ENCODE measurements around the gene SUCO.

The SUCO gene

DNA sequence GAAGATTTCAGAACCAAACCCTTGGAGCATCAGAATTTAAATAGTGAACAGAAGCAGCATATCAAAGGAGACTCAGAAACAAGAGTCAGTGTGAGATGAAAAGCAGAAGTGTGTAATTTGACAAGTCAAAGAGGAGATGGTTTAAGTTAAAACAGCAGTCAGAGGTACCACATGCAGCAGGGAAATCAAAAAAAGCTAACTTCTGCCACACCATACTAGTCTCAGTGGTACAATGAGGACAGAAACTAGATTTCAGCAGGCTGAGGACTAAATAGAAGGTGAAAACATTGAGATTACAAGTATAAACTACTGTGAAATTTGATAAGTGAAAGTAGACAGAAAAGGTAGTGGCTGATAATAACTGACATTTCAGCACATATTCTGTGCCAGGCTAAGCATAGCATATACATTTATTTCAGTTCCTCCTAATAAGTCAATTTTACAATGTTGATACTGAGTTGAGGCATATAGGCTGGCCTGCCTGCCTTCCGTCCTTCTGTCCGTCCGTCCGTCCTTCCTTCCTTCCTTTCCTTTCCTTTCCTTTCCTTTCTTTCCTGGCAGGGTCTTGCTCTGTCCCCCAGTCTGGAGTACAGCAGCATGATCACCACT lies 12.6 kb downstream of the SUCO start:
- TF ChIP-seq, protein P1, sequence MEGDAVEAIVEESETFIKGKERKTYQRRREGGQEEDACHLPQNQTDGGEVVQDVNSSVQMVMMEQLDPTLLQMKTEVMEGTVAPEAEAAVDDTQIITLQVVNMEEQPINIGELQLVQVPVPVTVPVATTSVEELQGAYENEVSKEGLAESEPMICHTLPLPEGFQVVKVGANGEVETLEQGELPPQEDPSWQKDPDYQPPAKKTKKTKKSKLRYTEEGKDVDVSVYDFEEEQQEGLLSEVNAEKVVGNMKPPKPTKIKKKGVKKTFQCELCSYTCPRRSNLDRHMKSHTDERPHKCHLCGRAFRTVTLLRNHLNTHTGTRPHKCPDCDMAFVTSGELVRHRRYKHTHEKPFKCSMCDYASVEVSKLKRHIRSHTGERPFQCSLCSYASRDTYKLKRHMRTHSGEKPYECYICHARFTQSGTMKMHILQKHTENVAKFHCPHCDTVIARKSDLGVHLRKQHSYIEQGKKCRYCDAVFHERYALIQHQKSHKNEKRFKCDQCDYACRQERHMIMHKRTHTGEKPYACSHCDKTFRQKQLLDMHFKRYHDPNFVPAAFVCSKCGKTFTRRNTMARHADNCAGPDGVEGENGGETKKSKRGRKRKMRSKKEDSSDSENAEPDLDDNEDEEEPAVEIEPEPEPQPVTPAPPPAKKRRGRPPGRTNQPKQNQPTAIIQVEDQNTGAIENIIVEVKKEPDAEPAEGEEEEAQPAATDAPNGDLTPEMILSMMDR (IDR thresholded peaks at IDR 0.05; ENCODE audit: low read depth, low read length) = no peak
- H3K4me3 ChIP-seq (ENCODE audit: low read depth, low read length) = no peak overlapping the region

DNA sequence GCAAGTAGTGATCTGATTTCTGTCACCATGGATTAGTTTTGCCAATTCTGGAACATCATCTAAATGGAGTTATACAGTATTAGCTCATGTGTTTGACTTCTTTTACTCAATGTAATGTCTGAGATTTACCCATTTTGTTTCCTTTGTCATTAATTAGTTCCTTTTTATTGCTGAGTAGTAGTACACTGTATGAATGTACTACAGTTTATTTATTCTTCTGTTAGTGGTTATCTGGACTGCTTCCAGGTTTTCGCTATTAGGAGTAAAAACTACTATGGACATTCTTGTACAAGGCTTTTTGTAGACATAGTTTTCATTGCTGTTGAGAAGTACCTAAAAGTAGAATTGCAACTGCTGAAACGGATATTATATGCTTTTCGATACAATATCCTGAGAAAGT lies 14.1 kb downstream of the SUCO start:
- H3K4me3 ChIP-seq (ENCODE audit: low read depth, low read length) = no peak overlapping the region
- TF ChIP-seq, protein P1 (IDR thresholded peaks at IDR 0.05; ENCODE audit: low read depth, low read length) = no peak

DNA sequence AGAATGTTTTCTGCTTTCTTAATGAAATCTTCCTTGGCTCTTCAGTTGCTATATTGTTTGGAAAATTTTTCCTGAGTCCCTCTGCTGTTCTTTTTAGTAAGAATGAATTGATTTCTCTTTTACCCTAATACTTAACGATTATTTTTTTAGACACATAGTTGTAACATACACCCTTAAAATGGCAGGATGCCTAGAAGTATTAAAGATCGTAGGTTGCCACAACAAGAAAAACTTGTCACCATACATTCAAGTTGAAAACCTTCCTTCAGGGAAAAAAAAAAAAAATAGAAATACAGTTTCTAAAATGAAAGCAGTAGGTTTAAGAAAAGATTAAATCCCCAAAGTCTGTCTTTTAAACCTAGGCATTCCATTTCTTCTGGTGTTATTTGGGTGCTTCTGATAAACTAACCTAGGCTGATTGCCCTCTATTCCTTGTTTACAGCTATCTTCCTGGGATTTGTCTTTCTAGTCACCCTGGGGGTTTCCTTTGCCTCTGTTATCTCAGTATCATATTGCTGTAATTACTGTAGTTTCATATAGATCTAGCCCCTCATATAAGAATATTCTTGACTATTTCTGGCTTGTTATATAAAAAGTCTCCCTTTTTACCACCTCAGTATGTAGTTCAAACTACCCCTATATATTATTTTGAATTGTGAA lies 16.8 kb downstream of the SUCO start:
- TF ChIP-seq, protein P1 (IDR thresholded peaks at IDR 0.05; ENCODE audit: low read depth, low read length) = no peak
- no peak overlapping the region for H3K4me3 ChIP-seq (ENCODE audit: low read depth, low read length)

DNA sequence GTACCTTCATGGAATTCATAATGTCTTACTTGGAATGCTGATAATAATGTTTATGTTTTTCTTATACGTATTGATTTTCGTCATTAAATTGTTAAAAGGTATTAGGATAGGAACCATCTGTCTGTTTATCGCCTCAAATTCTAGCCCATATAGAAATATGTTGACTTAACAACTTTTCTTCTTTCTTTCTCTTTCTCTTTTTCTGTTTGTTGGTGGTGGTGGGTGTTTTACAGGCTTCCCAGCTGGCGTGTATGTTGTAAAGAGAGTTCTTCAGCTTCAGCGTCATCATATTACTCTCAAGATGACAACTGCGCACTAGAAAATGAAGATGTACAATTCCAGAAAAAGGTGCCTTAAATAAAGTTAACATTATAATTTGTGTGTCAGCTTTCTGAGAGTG lies 18.3 kb downstream of the SUCO start:
- TF ChIP-seq, protein P1 (IDR thresholded peaks at IDR 0.05; ENCODE audit: low read depth, low read length) = no peak
- H3K4me3 ChIP-seq (ENCODE audit: low read depth, low read length) = no peak overlapping the region

DNA sequence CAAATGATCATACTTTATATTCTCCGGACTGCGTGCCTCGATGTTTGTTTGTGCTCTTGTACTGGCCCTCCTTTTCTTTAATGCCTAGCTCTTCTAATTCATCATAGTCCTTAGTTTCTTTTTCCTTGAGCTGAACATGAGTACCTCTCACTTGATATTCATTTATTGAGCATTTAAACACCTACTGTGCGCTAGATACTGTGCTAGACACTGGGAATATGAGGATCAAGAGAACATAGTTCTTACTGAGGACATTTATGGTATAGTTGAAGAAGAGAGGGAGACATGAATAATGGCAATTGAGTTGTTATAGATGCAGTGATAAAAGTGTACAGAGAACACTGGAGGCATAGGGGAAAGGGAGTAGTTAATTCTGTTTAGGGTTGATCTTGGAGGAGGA lies 22.0 kb downstream of the SUCO start:
- TF ChIP-seq, protein P1 (IDR thresholded peaks at IDR 0.05; ENCODE audit: low read depth, low read length) = no peak
- H3K4me3 ChIP-seq (ENCODE audit: low read depth, low read length) = no peak overlapping the region

DNA sequence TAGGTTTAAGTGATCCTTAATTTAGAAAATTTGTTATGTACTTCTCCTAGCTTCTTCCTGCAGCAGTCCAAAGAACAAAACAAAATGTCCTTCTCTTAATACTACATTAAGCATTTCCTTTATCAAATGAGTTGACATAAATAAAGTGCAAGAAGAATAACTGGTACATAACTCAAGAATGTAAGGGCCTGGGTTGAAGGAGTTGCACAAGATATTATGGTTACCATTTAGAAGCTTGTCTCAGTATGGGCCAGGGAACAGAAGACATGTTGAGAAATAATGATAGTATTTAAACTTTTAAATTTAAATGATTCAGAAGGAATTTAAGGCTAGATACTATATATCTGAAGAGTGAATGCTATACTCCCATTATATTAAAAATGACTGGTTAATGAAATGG lies 23.5 kb downstream of the SUCO start:
- TF ChIP-seq, protein P1 (IDR thresholded peaks at IDR 0.05; ENCODE audit: low read depth, low read length) = no peak
- no peak overlapping the region for H3K4me3 ChIP-seq (ENCODE audit: low read depth, low read length)

DNA sequence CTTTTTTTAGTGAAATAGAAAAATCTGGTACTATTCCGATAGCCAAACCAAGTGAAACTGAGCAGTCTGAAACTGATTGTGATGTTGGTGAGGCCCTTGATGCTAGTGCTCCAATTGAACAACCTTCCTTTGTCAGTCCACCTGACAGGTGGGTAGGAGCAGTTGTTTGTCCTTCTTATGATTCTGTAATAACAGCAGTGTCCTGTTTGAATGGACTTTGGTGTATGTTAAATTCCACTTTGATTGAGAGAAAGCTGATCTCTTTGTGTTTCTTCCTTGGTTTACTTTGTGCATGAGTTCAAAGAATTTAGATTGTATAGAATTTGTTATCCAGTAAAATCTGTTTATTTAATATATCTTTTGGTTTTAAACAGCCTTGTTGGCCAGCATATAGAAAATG lies 24.3 kb downstream of the SUCO start:
- TF ChIP-seq, protein P1 (IDR thresholded peaks at IDR 0.05; ENCODE audit: low read depth, low read length) = no peak

More for the DNA sequence above, 24.3 kb downstream of the SUCO start:
- H3K4me3 ChIP-seq (ENCODE audit: low read depth, low read length) = no peak overlapping the region
